Liver (tissue), 3 donors: ENCODE results near the gene MPST.

Experiments
- RXRA ChIP-seq, 2 donors: IDR thresholded peaks; 2 replicates each; pipeline ENCODE4 v1.6.1; 2017 to 2018; ENCODE audit warnings: antibody characterized with exemption in 2 of 2, mild to moderate bottlenecking in 1 of 2
- SP1 ChIP-seq: IDR thresholded peaks from 2 replicates; pipeline ENCODE4 v1.6.1; 2018; ENCODE audit warnings: antibody characterized with exemption, mild to moderate bottlenecking
- YY1 ChIP-seq: IDR thresholded peaks from 2 replicates; pipeline ENCODE4 v1.6.1; 2016; ENCODE audit warnings: antibody characterized with exemption, mild to moderate bottlenecking
- TF ChIP-seq, protein P1 (sequence below): fragments of 150-350 bp; IDR thresholded peaks from 2 replicates; pipeline ENCODE4 v1.5.1; 2017; ENCODE audit warnings: improper control_type of control experiment, low read depth, low read length; ENCODE audit not compliant: missing input control
- TF ChIP-seq, protein P2 (sequence below): IDR thresholded peaks from 2 replicates; pipeline ENCODE4 v1.6.1; 2016; ENCODE audit warnings: antibody characterized with exemption
- donor health status: healthy.
- donor health status: healthy.

DNA sequence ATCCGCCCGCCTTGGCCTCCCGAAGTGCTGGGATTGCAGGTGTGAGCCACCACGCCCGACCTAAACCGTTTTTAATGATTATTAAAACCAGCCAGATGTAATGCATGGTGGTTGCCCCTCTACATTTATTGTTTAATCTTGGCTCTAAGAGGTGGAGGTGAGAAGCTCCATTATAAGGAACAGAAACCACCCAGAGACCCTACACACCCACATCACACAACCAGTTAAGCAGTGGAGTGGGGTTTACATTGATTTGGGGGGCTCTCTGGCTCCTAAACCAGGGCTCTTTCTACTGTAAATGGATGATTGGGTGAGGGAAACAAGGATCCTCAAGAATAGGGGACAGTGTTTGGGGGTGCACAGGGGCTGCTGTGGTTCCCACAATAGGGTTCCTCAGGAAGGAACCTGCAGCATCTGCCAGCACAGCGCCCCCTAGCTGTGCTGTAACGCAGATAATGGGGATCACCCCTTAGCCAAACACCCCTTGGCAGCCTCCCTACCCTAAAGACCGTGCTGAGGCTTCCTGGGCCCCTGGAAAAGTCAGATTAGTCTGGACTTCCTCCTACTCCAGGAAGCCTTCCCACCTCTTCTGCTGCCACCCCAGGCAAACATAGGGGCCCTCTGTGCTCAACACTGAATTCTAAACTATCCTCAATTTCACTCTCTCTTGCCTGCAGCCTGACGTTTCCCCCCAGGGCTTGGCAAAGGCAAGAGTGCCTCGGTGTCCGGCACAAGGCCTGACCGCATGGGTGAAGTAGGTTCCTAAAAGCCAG lies 2.4 kb downstream of the MPST start:
- TF ChIP-seq, protein P1, sequence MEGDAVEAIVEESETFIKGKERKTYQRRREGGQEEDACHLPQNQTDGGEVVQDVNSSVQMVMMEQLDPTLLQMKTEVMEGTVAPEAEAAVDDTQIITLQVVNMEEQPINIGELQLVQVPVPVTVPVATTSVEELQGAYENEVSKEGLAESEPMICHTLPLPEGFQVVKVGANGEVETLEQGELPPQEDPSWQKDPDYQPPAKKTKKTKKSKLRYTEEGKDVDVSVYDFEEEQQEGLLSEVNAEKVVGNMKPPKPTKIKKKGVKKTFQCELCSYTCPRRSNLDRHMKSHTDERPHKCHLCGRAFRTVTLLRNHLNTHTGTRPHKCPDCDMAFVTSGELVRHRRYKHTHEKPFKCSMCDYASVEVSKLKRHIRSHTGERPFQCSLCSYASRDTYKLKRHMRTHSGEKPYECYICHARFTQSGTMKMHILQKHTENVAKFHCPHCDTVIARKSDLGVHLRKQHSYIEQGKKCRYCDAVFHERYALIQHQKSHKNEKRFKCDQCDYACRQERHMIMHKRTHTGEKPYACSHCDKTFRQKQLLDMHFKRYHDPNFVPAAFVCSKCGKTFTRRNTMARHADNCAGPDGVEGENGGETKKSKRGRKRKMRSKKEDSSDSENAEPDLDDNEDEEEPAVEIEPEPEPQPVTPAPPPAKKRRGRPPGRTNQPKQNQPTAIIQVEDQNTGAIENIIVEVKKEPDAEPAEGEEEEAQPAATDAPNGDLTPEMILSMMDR = peak; percentile 59
- TF ChIP-seq YY1 (no peak), SP1 (no peak), RXRA (IDR thresholded peaks at IDR 0.05) (no peak)
- TF ChIP-seq, protein P2, sequence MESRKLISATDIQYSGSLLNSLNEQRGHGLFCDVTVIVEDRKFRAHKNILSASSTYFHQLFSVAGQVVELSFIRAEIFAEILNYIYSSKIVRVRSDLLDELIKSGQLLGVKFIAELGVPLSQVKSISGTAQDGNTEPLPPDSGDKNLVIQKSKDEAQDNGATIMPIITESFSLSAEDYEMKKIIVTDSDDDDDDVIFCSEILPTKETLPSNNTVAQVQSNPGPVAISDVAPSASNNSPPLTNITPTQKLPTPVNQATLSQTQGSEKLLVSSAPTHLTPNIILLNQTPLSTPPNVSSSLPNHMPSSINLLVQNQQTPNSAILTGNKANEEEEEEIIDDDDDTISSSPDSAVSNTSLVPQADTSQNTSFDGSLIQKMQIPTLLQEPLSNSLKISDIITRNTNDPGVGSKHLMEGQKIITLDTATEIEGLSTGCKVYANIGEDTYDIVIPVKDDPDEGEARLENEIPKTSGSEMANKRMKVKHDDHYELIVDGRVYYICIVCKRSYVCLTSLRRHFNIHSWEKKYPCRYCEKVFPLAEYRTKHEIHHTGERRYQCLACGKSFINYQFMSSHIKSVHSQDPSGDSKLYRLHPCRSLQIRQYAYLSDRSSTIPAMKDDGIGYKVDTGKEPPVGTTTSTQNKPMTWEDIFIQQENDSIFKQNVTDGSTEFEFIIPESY = no peak
